Liver (tissue), 3 donors: Measurements from ENCODE around the gene PCSK6.

ENCODE experiments used
- FOXA1 ChIP-seq: IDR thresholded peaks from 2 replicates; pipeline ENCODE4 v1.6.1; 2016; ENCODE audit warnings: antibody characterized with exemption
- GABPA ChIP-seq, 2 donors: IDR thresholded peaks in 1 of 2; conservative IDR thresholded peaks in 1 of 2; 2 replicates each; pipeline ENCODE4 v1.6.1; 2016; ENCODE audit warnings: antibody characterized with exemption in 2 of 2, mild to moderate bottlenecking in 1 of 2, moderate library complexity in 1 of 2
- HNF4G ChIP-seq: IDR thresholded peaks from 2 replicates; pipeline ENCODE4 v1.6.1; 2016; ENCODE audit warnings: antibody characterized with exemption
- JUND ChIP-seq, 2 donors: IDR thresholded peaks; 2 replicates each; pipeline ENCODE4 v1.6.1; 2016; ENCODE audit warnings: antibody characterized with exemption in 2 of 2
- MAX ChIP-seq: IDR thresholded peaks from 2 replicates; pipeline ENCODE4 v1.6.1; 2016; ENCODE audit warnings: antibody characterized with exemption
- RAD21 ChIP-seq, 2 donors: IDR thresholded peaks; 2 replicates each; pipeline ENCODE4 v1.6.1; 2016; ENCODE audit warnings: antibody characterized with exemption in 2 of 2, mild to moderate bottlenecking in 2 of 2
- REST ChIP-seq: IDR thresholded peaks from 2 replicates; pipeline ENCODE4 v1.6.1; 2016; ENCODE audit warnings: antibody characterized with exemption, mild to moderate bottlenecking
- RXRA ChIP-seq, 2 donors: IDR thresholded peaks; 2 replicates each; pipeline ENCODE4 v1.6.1; 2017 to 2018; ENCODE audit warnings: antibody characterized with exemption in 2 of 2, mild to moderate bottlenecking in 1 of 2
- SP1 ChIP-seq: IDR thresholded peaks from 2 replicates; pipeline ENCODE4 v1.6.1; 2018; ENCODE audit warnings: antibody characterized with exemption, mild to moderate bottlenecking
- TAF1 ChIP-seq: conservative IDR thresholded peaks from 2 replicates; pipeline ENCODE4 v1.6.1; 2016; ENCODE audit warnings: antibody characterized with exemption, mild to moderate bottlenecking
- YY1 ChIP-seq: IDR thresholded peaks from 2 replicates; pipeline ENCODE4 v1.6.1; 2016; ENCODE audit warnings: antibody characterized with exemption, mild to moderate bottlenecking
- TF ChIP-seq, protein P1 (sequence below): fragments of 150-350 bp; IDR thresholded peaks from 2 replicates; pipeline ENCODE4 v1.5.1; 2017; ENCODE audit warnings: improper control_type of control experiment, low read depth, low read length; ENCODE audit not compliant: missing input control
- TF ChIP-seq, protein P2 (sequence below): IDR thresholded peaks from 2 replicates; pipeline ENCODE4 v1.6.1; 2016; ENCODE audit warnings: antibody characterized with exemption
- TF ChIP-seq, protein P3 (sequence below): IDR thresholded peaks from 2 replicates; pipeline ENCODE4 v1.6.1; 2016; ENCODE audit warnings: antibody characterized with exemption
- donor health status: healthy.
- donor health status: healthy.

DNA sequence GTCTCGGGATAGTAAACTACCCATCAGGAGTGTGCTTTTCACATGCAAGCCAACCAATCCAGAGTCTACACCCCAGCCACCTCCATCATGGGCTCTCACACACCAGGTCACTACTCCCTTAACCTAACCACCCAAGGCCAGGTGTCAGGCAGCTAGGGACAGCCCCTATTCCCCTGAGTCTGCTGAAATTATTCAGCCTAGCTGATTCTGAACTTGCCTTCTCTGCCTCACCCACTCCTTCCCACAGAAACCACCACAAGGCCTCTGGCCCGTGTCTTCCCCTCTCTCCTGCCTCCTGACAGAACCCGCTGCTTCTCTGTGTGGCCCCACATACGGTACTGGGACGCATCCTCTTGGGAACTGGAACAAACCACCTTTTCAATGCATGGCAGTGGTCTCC, 82.1 kb downstream of the PCSK6 start:
- TF ChIP-seq REST (no peak), RXRA (IDR thresholded peaks at IDR 0.05) (no peak), TAF1 (no peak), RAD21 (IDR thresholded peaks at IDR 0.05) (no peak), YY1 (no peak), MAX (no peak), JUND (IDR thresholded peaks at IDR 0.05) (no peak), HNF4G (no peak), GABPA (IDR thresholded peaks at IDR 0.05 in 1 of 2, conservative IDR thresholded peaks at IDR 0.05 in 1 of 2) (no peak), FOXA1 (no peak), SP1 (no peak)
- TF ChIP-seq, protein P1, sequence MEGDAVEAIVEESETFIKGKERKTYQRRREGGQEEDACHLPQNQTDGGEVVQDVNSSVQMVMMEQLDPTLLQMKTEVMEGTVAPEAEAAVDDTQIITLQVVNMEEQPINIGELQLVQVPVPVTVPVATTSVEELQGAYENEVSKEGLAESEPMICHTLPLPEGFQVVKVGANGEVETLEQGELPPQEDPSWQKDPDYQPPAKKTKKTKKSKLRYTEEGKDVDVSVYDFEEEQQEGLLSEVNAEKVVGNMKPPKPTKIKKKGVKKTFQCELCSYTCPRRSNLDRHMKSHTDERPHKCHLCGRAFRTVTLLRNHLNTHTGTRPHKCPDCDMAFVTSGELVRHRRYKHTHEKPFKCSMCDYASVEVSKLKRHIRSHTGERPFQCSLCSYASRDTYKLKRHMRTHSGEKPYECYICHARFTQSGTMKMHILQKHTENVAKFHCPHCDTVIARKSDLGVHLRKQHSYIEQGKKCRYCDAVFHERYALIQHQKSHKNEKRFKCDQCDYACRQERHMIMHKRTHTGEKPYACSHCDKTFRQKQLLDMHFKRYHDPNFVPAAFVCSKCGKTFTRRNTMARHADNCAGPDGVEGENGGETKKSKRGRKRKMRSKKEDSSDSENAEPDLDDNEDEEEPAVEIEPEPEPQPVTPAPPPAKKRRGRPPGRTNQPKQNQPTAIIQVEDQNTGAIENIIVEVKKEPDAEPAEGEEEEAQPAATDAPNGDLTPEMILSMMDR = no peak
- TF ChIP-seq, protein P2, sequence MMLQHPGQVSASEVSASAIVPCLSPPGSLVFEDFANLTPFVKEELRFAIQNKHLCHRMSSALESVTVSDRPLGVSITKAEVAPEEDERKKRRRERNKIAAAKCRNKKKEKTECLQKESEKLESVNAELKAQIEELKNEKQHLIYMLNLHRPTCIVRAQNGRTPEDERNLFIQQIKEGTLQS = no peak
- TF ChIP-seq, protein P3, sequence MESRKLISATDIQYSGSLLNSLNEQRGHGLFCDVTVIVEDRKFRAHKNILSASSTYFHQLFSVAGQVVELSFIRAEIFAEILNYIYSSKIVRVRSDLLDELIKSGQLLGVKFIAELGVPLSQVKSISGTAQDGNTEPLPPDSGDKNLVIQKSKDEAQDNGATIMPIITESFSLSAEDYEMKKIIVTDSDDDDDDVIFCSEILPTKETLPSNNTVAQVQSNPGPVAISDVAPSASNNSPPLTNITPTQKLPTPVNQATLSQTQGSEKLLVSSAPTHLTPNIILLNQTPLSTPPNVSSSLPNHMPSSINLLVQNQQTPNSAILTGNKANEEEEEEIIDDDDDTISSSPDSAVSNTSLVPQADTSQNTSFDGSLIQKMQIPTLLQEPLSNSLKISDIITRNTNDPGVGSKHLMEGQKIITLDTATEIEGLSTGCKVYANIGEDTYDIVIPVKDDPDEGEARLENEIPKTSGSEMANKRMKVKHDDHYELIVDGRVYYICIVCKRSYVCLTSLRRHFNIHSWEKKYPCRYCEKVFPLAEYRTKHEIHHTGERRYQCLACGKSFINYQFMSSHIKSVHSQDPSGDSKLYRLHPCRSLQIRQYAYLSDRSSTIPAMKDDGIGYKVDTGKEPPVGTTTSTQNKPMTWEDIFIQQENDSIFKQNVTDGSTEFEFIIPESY = no peak
